AG04450 (cell line): ENCODE measurements around the gene TSPOAP1. TPM values are rescaled to one million over a fixed set of nuclear protein-coding genes. Genes with fewer than 3 reads are reported as not detected.

Experiments used
- CTCF ChIA-PET: fragments of 300-600, 350-600 bp; formaldehyde crosslinking; extraction: SDS; loops from one replicate; lab custom pipeline; 2022; ENCODE audit warnings: antibody characterized with exemption, inconsistent platforms; lab: Charles Lee
- POLR2A ChIA-PET: fragments of 350-600 bp; formaldehyde crosslinking; extraction: SDS; loops from one replicate; lab custom pipeline; 2021; ENCODE audit warnings: antibody characterized with exemption, inconsistent platforms; lab: Yijun Ruan, JAX
- DNase-seq: peaks from one replicate; pipeline ENCODE4 v3.0.0-alpha.2; 2011; ENCODE audit warnings: low read depth, low spot score
- H3K27ac ChIP-seq: one replicate; pipeline ENCODE4 v1.5.1; 2012; ENCODE audit warnings: low read depth, low read length, control low read depth
- H3K27me3 ChIP-seq: one replicate; pipeline ENCODE4 v1.6.0; 2012; ENCODE audit warnings: low read length; ENCODE audit not compliant: control insufficient read depth, insufficient read depth
- H3K4me3 ChIP-seq: 2 replicates; pipeline ENCODE4 v1.5.1; 2011; ENCODE audit warnings: mild to moderate bottlenecking, low read depth, low read length, control low read depth
- H3K9me3 ChIP-seq: 2 replicates; pipeline ENCODE4 v1.5.1; 2012; ENCODE audit warnings: low read length; ENCODE audit not compliant: control insufficient read depth, insufficient read depth
- polyA plus RNA-seq: library from polyadenylated mRNA; depleted of rRNA; stranded (reverse); fragments of >200 nt; gene quantifications from 2 replicates; pipeline ENCODE4 v1.2.3, GENCODE V29; 2011
- TF ChIP-seq, protein P1 (sequence below): IDR thresholded peaks from 2 replicates; pipeline ENCODE4 v1.5.1; 2011; ENCODE audit warnings: low read depth, low read length, control low read depth, inconsistent platforms

TSPOAP1 gene
- polyA plus RNA-seq, 1 experiment = 1.7 TPM

DNA sequence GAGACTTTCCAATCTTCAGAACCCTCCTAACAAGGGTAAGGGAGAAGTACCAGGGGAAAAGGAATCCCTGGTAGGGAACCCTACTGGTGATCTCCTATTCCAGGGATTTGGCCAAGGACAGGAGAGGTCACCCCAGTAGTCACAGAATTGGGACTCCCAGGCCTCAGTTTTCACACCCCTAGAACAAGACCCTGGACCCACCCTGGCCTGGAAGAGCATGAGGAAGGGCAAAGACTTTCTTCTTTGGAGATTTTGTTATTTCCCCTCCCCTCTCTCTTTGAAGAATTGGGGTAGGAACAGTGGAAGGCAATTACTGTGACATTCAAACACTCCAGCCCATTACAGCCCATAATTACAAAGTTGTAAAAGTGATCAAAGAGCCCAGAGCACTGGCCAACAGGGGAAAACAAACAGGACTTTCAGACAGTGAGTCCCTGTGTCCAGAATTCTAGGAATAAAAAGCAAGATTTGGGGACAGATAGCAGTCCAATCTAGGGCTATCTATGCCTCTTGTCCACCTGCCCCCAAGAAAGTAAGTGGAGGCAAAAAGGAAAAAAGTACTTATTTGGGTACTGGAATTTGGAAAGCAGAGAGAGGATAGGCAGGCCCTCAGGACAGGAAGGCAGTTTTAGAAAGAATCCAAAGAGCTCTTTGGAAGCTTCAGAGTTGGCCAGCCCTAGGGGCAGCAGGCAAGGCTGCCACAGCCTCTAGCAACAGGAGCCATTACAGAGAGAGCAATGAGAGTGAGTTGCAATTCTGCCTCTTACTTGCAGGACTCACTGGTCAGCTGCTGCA, 36.8 kb upstream of the TSPOAP1 start:
- H3K9me3 ChIP-seq = no peaks in the 10 kb centered on the region
- TF ChIP-seq, protein P1, sequence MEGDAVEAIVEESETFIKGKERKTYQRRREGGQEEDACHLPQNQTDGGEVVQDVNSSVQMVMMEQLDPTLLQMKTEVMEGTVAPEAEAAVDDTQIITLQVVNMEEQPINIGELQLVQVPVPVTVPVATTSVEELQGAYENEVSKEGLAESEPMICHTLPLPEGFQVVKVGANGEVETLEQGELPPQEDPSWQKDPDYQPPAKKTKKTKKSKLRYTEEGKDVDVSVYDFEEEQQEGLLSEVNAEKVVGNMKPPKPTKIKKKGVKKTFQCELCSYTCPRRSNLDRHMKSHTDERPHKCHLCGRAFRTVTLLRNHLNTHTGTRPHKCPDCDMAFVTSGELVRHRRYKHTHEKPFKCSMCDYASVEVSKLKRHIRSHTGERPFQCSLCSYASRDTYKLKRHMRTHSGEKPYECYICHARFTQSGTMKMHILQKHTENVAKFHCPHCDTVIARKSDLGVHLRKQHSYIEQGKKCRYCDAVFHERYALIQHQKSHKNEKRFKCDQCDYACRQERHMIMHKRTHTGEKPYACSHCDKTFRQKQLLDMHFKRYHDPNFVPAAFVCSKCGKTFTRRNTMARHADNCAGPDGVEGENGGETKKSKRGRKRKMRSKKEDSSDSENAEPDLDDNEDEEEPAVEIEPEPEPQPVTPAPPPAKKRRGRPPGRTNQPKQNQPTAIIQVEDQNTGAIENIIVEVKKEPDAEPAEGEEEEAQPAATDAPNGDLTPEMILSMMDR = no peak
- no peak overlapping the region for H3K27ac ChIP-seq
- no peak overlapping the region for H3K4me3 ChIP-seq
- peaks cover 15% of the 10 kb centered on the region for H3K27me3 ChIP-seq
- DNase-seq = no peak
- ChIA-PET CTCF (interaction anchor here (0.6 kb wide), 2 partner anchors 856 to 1244 kb away, joined by 3 to 4 read pairs; no protein-coding TSS in a partner anchor), POLR2A (no interaction called here)

DNA sequence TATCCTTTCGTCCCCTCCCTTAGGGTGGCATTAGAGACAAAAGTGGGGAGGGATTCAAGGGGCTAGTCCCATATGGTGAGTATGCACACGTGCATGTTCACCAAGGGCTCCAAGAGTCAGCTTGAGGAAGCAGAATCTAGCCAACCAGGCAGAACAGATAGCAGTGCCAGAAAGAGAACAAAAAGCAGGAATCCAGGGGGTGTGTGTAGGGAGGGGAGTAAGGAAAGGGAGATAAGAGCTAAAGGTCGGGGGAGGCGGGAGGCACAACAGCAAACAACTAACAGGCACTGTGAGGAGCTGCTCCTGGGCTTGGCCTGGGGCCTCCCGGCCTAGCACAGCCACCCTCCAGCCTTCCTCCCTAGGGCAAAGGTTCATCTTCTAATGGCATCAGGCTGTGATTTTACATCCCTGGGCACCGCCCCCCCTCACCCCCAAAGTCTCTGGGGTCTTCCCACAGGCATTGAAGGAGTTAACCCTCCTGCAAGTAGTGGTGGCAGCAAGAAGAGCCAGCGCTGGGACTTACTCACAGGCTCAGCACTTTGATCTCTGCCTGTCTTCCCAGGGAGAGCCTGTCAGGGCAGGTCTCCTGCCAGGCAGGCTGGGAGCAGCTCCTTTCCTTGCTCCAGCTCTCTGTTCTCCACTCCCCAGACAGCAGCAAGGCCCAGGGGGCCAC, 35.8 kb upstream of the TSPOAP1 start:
- CTCF ChIA-PET = interaction anchor here (0.6 to 1.6 kb wide), 2 partner anchors 47 to 857 kb away, joined by 4 to 5 read pairs; no protein-coding TSS in a partner anchor
- Histone ChIP-seq H3K27me3 (peaks cover 15% of the 10 kb centered on the region), H3K4me3 (no peak overlapping the region), H3K9me3 (no peaks in the 10 kb centered on the region), H3K27ac (no peak overlapping the region)
- DNase-seq = no peak
- POLR2A ChIA-PET = interaction anchor here (2.0 kb wide), 1 partner anchor 12 kb away, joined by 8 read pairs; the partner anchor contains the start of gene SUPT4H1
- TF ChIP-seq, protein P1 = no peak

DNA sequence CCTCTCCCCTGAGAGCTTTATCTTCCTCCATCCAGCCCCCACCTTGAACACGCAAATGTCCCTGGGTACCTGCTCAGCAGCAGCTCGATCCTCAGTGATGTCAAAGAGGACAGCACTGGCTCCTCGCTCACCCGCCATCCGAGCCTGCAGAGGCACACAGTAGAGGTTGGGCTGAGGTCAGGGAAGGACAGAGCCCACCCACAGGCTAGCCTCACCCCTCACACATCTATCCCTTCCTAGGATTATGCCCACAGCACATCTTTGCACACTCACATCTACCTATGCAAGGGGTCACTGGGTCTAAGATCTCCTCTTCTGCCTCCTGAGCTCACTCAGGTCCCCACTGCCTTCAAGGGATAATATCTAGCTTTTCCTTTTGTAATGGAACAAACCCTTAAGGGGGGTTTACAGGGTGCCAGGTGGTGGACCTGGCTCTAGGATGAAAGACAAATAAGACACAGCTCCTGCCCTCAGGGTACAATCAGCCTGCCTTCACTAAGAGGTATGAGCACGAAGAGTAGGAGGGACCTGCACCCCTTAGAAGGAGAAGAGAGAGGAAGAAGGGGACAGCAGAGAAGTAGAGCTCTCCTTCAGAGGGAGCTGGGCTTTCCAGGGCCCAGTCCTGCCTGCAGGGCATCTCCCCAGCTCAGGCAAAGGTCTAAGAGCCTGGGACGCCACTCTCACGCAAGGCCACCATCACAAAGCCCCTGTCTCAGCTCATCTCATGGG, 35.0 kb upstream of the TSPOAP1 start:
- TF ChIP-seq, protein P1 = no peak
- Histone ChIP-seq H3K9me3 (no peaks in the 10 kb centered on the region), H3K4me3 (no peak overlapping the region), H3K27ac (no peak overlapping the region), H3K27me3 (peaks cover 15% of the 10 kb centered on the region)
- CTCF ChIA-PET = interaction anchor here (1.6 kb wide), 1 partner anchor 46 kb away, joined by 5 read pairs; no protein-coding TSS in a partner anchor
- DNase-seq = no peak
- POLR2A ChIA-PET = interaction anchor here (0.6 to 2.0 kb wide), 2 partner anchors 11 to 68 kb away, joined by 4 to 8 read pairs; partner anchors contain the start of gene SUPT4H1

DNA sequence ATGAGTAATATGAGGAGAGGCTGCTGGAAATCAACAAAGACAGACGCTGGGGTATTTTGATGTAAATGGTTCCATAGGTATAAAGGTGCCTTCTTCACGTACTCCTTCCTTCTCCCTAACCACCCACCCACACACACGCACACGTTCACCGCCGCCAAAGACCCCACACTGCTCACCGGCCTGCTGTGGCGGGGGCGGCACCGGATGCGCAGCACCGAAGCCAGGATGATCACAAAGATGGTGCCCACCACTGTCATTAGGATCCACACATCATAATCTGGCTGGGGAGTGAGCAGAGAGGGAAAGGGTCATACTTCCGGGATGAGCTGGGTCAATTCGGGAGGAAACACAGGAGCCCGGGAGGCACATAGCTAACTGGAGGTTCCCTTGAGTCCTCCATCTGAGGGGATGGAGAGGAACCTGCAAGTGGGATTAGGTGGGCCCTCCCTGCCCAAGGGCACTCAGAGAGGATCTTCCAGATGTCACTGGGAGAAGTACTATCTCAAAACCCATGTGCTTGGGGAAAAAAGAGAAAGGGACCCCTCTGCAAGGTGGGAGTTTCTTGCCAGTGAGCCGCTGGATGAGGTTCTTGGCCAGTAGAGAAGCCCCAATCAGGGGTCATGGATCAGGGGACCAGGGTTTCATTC, 33.9 kb upstream of the TSPOAP1 start:
- TF ChIP-seq, protein P1 = no peak
- Histone ChIP-seq H3K9me3 (no peaks in the 10 kb centered on the region), H3K27ac (no peak overlapping the region), H3K4me3 (no peak overlapping the region), H3K27me3 (peaks cover 19% of the 10 kb centered on the region)
- no peak for DNase-seq
- POLR2A ChIA-PET = interaction anchor here (0.6 kb wide), 1 partner anchor 67 kb away, joined by 4 read pairs; no protein-coding TSS in a partner anchor
- CTCF ChIA-PET = interaction anchor here (0.6 to 1.0 kb wide), 2 partner anchors 55 to 866 kb away, joined by 3 to 4 read pairs; no protein-coding TSS in a partner anchor
